Stimulated activated CD8-positive, alpha-beta memory T cell treated with anti-CD3 and anti-CD28 coated beads, Interleukin-15, amount 100 ng/mL, for 48 hours (primary cell): ENCODE results near the gene COQ5.
"Not testable (repeated sequence)": the region's sequence is repeated elsewhere in the genome, so short reads cannot be mapped to it uniquely, and the experiment has no call there.

Experiments
- DNase-seq, 2 donors: peaks; one replicate each; pipeline ENCODE4 v3.0.0-alpha.2; 2020; ENCODE audit warnings: low read depth in 2 of 2

Gene COQ5

GRCh38 chr12:120529641-120530417 is 871 bp upstream of the COQ5 start:
- no peak for DNase-seq

- no peak for DNase-seq
Measured at GRCh38 chr12:120522568-120522967, 6.4 kb downstream of the COQ5 start.

- not testable (repeated sequence) for DNase-seq
Measured at GRCh38 chr12:120519324-120519723, 9.6 kb downstream of the COQ5 start.

DNA sequence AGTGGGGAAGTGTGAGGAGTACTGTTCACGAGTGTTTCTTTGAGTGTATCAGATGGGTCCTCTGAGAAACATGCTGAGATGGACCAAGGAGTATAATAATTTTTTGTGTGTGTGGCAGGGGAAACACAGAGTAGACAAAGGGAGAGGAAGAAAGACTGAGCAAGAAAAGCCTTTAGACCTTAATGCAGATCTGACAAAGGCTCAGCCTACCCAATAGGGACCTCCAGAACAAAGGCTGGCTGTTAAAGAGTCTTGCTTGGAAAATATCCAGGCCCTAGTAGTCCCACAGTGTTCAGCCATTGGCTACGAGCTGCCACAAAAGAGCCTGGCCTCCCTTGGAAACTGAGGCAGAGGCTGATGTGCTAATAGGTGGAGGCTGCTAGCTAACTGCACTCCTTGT is 13.5 kb downstream of the COQ5 start:
- DNase-seq: no peak

DNA sequence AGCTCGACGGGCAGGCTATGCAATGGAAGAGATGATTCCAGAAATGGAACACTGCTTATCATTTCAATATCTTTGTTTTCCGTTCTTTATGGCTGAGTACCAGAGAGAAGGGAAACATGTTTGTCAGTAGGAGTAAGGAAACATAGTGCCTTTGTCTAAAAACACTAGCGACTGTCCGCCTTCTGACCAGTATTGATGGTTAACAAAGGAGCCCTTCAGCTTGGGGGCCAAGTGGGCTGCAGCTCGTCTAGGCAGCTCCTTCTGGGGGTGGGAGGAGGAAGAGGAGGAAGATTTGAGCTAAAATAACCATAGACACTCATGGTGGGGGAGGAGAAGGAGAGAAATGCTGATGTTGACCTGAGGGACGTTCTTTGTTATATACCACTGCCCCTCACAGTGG is 15.0 kb downstream of the COQ5 start:
- no peak for DNase-seq

GRCh38 chr12:120508537-120508936 is 20.4 kb downstream of the COQ5 start:
- no peak for DNase-seq

DNA sequence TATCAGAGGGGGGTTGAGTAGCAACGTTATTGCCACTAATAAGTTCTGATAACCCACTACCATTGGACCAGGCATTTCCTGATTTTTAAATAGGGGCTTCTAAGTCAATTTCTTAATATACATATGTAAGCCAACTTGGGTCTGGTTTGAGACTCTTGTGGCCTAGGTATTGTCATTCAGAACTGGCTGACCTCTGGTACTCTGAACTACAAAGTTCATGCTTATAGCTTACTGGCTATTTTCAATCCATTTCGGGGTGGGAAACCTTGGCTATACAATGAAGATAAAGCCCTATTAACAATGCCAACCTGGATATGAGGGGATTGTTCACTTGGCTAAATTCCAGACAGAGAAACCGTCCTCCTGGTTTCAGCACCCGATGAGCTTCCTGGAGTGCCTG is 24.4 kb downstream of the COQ5 start:
- no peak for DNase-seq

DNA sequence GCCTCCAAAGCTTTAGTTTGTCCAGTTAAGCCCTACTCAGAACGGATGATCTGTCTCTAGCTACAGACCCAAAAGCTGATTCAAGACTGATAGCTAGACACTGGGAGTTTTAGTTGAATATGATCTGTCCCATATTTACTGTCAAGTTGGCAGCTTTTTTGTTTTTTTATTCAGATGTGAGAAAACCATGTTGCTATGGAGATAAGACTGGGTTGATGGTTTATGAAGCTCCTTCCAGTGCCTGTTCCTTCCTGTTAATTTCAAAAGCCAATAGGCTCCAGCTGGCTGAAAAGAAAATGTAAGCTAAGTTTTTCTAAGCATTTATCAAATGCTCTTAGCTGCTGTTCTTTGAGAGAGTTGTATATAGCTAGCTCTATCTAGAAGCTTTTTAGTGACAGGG is 28.4 kb downstream of the COQ5 start:
- no peak for DNase-seq

- DNase-seq: no peak
Measured at GRCh38 chr12:120498870-120499515, 30.0 kb downstream of the COQ5 start.

GRCh38 chr12:120497524-120498150 is 31.3 kb downstream of the COQ5 start:
- no peak for DNase-seq

GRCh38 chr12:120496413-120497340 is 32.3 kb downstream of the COQ5 start:
- peak; percentile 19 to 21 for DNase-seq

DNA sequence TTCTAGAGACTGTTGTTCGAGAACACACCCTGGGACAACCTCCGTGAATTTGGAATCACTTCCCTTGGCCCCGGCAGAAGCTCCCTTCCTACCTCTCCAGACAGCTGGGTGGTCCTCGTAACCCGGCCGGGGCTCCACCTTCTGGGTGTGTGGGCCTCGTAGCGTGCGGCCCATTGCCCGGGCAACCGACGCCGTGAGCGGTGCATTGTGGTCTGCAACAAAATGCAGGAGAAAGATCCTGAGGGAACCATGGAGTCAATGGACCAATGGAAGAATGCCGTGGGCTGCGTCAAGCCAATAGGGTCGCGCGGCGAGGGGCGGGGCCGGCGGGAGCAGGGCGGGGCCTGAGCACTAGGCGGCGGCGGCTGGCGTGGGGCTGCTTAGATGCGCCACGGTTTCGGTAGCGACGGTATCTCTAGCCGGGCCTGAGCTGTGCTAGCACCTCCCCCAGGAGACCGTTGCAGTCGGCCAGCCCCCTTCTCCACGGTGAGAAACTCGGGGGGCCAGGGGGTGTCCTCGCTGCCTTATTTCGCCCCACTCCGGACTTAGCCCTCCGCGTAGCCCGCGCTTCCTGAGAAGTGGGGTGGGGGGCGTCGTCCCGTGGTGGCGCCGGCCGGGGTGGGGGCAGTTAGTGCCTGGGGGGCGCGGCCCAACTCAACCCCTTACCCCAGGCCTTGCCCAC is 33.1 kb downstream of the COQ5 start, which contains the start of gene DYNLL1:
TSS of gene DYNLL1 (plus strand) at position 383 of the 682 bp plus-strand sequence. CDS start 309 bp downstream, outside the sequence.
- peak; percentile 96 to 97 for DNase-seq

GRCh38 chr12:120495186-120495730 is 33.7 kb downstream of the COQ5 start:
- DNase-seq: no peak

DNA sequence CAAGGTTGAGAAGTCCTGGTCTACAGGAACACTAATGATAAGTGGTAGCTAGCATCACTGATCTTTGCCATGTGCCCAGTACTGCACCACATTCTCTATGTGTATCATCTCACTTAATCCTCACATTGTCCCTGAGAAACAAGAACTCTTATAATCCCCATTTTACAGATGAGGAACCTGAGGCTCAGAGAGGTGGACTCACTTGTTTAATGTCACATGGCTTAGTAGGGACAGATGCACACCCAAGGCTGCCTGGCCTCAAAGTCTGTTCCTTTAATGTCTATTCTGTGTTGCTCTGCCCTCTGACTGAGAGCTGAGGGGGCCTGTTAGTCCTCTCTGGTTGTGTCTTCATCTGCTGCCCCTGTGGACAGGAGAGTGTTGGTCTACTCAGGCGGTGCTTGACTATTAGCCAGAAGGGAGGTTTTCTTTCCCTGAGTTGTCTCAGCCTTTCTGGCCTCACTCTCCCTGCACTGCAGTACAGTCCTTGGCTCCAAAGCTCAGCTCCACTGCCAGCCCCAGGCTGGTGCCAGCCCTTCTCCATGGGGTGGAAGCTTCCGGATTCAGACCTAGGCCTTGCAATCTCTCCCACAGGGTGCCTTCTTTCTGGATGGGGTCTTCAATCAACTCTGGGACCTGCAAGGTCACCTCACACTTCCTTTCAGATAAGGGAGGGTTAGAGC is 38.0 kb downstream of the COQ5 start:
- no peak for DNase-seq

DNA sequence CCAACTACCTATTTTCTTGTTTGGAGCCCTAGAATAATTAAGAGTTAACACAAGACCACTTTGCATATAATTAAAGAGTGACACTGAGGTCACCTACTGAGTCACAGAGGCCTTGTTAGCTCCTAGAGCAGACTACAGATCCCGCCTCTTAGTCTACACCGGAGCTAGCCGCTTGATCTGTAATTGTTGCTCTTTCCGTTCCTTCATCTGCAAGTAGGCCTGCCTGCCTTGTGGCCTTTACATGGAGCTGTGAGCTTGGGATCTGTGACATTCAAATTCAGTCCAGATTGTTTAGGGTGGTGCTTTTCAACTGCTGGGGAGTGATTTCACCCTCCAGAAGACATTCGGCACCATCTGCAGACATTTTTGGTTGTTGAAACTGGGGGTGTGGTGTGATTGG is 38.6 kb downstream of the COQ5 start:
- no peak for DNase-seq

- DNase-seq: no peak
Measured at GRCh38 chr12:120489018-120489417, 39.9 kb downstream of the COQ5 start.

GRCh38 chr12:120488057-120488640 is 40.8 kb downstream of the COQ5 start:
- no peak for DNase-seq

- not testable (repeated sequence) for DNase-seq
Measured at GRCh38 chr12:120487552-120487951, 41.4 kb downstream of the COQ5 start.

- DNase-seq: no peak
Measured at GRCh38 chr12:120485961-120486881, 42.7 kb downstream of the COQ5 start.
